Body of pancreas (tissue), 4 donors: ENCODE results near the gene NDUFV1. TPM values are rescaled to one million over a fixed set of nuclear protein-coding genes. Genes with fewer than 3 reads are reported as not detected.

ENCODE experiments used
- ATAC-seq: fragments of 150-250 bp; one replicate; pipeline ENCODE4 v1.9.1; 2016
- DNase-seq, 4 donors: peaks; one replicate each; pipeline ENCODE4 v3.0.0-alpha.2; 2019
- H3K27ac ChIP-seq, 4 donors: fragments of 200-600 bp; sonication (generic); 1 replicate in 3 of 4; 2 replicates in 1 of 4; pipeline versions ENCODE4 v1.5.1 to v1.6.1; 2016 to 2019; ENCODE audit warnings: mild to moderate bottlenecking in 1 of 4, mixed read lengths in 1 of 4, moderate library complexity in 1 of 4
- H3K27me3 ChIP-seq, 2 donors: fragments of 200-600 bp; sonication (generic); one replicate each; pipeline ENCODE4 v1.6.0; 2016; ENCODE audit warnings: mild to moderate bottlenecking in 1 of 2
- H3K36me3 ChIP-seq, 2 donors: fragments of 200-600 bp; sonication (generic); replicated peaks in 1 of 2; 2 replicates each; pipeline ENCODE4 v1.5.1; 2016; ENCODE audit warnings: low read depth in 2 of 2; ENCODE audit not compliant: insufficient read depth in 1 of 2
- H3K4me1 ChIP-seq: fragments of 200-600 bp; sonication (generic); one replicate; pipeline ENCODE4 v1.6.0; 2016
- H3K4me3 ChIP-seq, 2 donors: fragments of 200-600 bp; sonication (generic); 1 replicate in 1 of 2; 2 replicates in 1 of 2; pipeline ENCODE4 v1.5.1; 2016 to 2019
- H3K9me3 ChIP-seq, 3 donors: fragments of 200-600 bp; sonication (generic); 1 replicate in 2 of 3; 2 replicates in 1 of 3; pipeline ENCODE4 v1.5.1; 2016
- POLR2A ChIP-seq, 3 donors: fragments of 450-650 bp; IDR thresholded peaks; one replicate each; pipeline ENCODE4 v1.6.1; 2016; ENCODE audit warnings: antibody characterized with exemption in 3 of 3, mild to moderate bottlenecking in 2 of 3
- WGBS, 2 donors: methylation state at CpG; one replicate each; pipeline ENCODE4 v1.1.5; 2017; 5-methylcytosine and 5-hydroxymethylcytosine counted together
- intact Hi-C: fragments of 100-400 bp; cut with DNase I; formaldehyde crosslinking; loops from one replicate; pipeline ENCODE4 v1.15.1; 2023
- total RNA-seq, 2 donors: library from RNA; depleted of rRNA; stranded (reverse); fragments of >200 nt; gene quantifications; one replicate each; pipeline ENCODE4 v1.1.0, GENCODE V29; 2016
- TF ChIP-seq, protein P1 (sequence below), 7 experiments: fragments of 450-650 bp in 4 of 7; fragments of 200-600 bp in 3 of 7; sonication (generic) in 3 of 7; IDR thresholded peaks; one replicate each; pipeline ENCODE4 v1.5.1; 2016 to 2019; ENCODE audit warnings: antibody characterized with exemption in 7 of 7

Gene NDUFV1
- total RNA-seq, 2 donors from 2014 or later: 209 to 264 TPM

DNA sequence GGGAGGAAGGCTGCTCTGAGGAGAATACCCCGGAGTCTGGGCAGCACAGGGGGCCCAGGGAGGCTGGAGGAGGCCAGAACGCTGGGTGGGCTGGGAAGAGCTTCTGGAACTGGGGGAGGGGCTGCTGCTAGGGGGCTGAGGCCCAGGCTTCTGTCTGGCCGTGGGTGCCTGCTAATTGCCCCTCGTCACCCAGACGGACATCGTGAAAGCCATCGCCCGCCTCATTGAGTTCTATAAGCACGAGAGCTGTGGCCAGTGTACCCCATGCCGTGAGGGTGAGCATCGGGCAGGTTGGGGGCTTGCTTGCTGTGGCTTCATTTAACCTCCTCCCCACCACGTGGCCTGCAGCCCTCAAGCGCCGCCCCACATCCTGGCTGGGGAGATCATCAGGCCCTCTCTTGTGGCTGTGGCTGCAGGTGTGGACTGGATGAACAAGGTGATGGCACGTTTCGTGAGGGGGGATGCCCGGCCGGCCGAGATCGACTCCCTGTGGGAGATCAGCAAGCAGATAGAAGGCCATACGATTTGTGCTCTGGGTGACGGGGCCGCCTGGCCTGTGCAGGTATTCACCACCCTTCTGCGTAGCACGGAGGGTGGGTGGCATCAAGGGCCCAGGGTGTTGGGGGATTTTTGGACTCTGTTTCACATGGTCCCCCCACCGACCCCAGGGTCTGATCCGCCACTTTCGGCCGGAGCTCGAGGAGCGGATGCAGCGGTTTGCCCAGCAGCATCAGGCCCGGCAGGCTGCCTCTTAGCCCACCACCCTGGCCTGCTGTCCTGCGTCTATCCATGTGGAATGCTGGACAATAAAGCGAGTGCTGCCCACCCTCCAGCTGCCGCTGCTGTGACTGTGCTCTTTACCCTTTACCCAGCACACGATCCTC lies 5.2 kb downstream of the NDUFV1 start:
- Histone ChIP-seq H3K4me3 (no peak overlapping the region), H3K4me1 (peaks cover 32% of the 10 kb centered on the region), H3K27ac (no peak overlapping the region), H3K27me3 (no peaks in the 10 kb centered on the region), H3K9me3 (no peaks in the 10 kb centered on the region), H3K36me3 (peaks cover 0 to 16% of the 10 kb centered on the region in 2 donors)
- 88 to 89% methylated on average over 25 to 35 of the region's 37 CpGs for WGBS, 2 donors
- no peak for ATAC-seq
- no peak for DNase-seq
- TF ChIP-seq, protein P1, sequence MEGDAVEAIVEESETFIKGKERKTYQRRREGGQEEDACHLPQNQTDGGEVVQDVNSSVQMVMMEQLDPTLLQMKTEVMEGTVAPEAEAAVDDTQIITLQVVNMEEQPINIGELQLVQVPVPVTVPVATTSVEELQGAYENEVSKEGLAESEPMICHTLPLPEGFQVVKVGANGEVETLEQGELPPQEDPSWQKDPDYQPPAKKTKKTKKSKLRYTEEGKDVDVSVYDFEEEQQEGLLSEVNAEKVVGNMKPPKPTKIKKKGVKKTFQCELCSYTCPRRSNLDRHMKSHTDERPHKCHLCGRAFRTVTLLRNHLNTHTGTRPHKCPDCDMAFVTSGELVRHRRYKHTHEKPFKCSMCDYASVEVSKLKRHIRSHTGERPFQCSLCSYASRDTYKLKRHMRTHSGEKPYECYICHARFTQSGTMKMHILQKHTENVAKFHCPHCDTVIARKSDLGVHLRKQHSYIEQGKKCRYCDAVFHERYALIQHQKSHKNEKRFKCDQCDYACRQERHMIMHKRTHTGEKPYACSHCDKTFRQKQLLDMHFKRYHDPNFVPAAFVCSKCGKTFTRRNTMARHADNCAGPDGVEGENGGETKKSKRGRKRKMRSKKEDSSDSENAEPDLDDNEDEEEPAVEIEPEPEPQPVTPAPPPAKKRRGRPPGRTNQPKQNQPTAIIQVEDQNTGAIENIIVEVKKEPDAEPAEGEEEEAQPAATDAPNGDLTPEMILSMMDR (IDR thresholded peaks at IDR 0.05): no peak
- intact Hi-C loops: no loop called here

DNA sequence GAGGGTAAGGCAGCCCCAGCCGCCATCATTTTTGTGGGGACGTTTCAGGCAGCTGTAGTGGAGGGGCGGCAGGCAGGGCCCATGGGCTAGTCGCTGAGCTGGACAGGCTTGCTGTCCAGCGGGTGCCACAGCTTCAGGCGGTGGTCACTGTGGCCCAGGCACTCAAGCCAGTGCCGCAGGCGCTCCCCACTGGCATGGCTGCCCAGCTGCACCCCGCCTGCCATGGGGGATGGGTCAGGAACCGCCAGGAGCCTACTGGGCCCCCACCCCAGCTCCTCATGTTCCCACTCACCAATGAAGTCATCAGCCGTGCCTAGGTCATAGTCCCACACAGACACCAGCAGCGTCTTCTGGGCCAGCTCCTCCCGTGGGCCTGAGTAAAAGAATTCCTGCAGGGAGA lies 6.0 kb downstream of the NDUFV1 start:
- Histone ChIP-seq H3K27ac (no peak overlapping the region), H3K27me3 (no peaks in the 10 kb centered on the region), H3K9me3 (no peaks in the 10 kb centered on the region), H3K4me3 (no peak overlapping the region), H3K4me1 (peaks cover 26% of the 10 kb centered on the region), H3K36me3 (peaks cover 0 to 16% of the 10 kb centered on the region in 2 donors)
- TF ChIP-seq, protein P1 (IDR thresholded peaks at IDR 0.05): no peak
- TF ChIP-seq POLR2A (IDR thresholded peaks at IDR 0.05): no peak
- DNase-seq: no peak
- WGBS, 2 donors: 91 to 92% methylated on average over 2 to 11 of the region's 13 CpGs
- intact Hi-C loops: no loop called here
- ATAC-seq: no peak

DNA sequence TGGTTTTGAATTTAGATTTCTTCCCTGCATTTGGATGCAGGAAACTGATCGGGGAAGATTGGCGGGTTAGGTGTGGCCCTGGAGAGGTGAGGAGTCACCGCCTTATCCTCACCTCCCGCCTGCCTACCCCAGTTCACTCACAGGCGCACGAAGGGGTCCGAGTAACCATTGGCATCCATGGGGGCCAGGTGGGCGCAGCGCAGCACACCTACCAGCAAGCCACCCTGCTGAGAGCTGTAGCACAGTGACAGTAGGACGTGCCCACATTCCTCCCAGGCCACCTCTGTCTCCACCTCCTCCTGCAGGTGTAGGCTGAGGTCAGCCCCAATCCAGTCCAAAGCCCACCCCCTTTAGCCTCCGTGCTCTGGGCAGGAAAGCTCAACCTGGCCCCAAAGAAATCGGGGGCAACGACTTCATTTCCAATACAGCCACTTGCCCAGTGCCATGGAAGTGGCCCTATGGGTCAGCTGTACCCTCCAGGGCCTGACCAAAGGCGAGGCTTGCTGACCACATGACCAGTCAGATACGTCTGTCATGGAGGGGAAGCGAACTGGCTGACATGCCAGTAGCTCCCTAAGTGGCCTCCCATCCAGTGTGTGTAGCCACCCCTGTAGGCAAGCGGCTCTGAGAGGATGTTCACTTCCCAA lies 6.7 kb downstream of the NDUFV1 start:
- Histone ChIP-seq H3K9me3 (no peaks in the 10 kb centered on the region), H3K27me3 (no peaks in the 10 kb centered on the region), H3K4me3 (no peak overlapping the region), H3K4me1 (peaks cover 19% of the 10 kb centered on the region), H3K27ac (peak overlapping the region; percentile 41 to 85 (median 74)), H3K36me3 (peaks cover 0 to 16% of the 10 kb centered on the region in 2 donors)
- DNase-seq: peak in 1 of 4 donors; percentile 12
- peak; percentile 11 for ATAC-seq
- no peak for TF ChIP-seq POLR2A (IDR thresholded peaks at IDR 0.05)
- TF ChIP-seq, protein P1 (IDR thresholded peaks at IDR 0.05): no peak
- intact Hi-C loops: no loop called here
- 86 to 96% methylated on average over 8 to 16 of the region's 17 CpGs for WGBS, 2 donors

DNA sequence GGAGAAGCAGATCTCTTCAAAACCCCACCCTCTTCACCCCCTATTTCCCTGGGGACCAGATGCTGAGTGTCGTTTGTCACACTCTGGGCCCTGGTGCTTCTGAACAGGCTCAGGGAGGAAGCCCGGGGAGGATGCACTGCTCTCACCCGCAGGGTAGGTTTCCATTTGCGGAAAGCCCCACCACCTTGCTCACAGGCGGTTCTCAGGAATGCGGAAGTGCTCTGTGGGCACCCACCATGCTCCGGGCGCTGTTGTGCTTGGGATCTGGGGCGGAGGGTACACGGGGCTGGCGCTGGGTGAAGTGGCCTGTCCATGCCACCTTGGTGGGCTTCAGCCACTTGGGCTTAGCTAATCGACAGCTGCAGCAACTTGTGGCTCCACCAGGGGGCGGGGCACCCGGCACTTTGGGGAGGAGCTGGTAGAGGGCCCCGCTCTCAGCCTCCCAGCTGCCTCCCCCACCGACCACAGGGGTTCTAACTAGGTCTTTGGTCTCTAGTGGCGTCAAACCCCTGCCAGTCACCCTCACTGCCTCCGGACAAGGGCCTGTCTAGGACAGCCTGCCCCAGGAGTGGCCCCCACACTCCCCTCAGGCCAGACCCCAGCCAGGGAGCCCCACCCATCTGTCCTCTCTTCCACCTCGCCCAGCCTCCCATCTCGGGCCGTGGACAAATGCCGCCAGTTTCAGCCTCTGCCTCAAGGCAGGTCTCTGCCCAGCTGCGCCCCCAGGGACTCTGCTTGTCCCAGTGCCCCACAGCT lies 7.4 kb downstream of the NDUFV1 start:
- Histone ChIP-seq H3K36me3 (peaks cover 0 to 16% of the 10 kb centered on the region in 2 donors), H3K4me1 (peaks cover 16% of the 10 kb centered on the region), H3K4me3 (no peak overlapping the region), H3K27ac (peak overlapping the region; percentile 59 to 85 (median 74)), H3K9me3 (no peaks in the 10 kb centered on the region), H3K27me3 (no peaks in the 10 kb centered on the region)
- DNase-seq (peak; percentile 62 to 68 (median 64)), ATAC-seq (peak; percentile 76)
- WGBS, 2 donors: 13 to 28% methylated on average over 9 to 21 of the region's 23 CpGs
- peak in 2 of 3 donors; percentile 64 to 68 for TF ChIP-seq POLR2A (IDR thresholded peaks at IDR 0.05)
- TF ChIP-seq, protein P1 (IDR thresholded peaks at IDR 0.05): peak; percentile 40 to 64 (median 54)
- intact Hi-C loops: no loop called here
